Activated naive CD4-positive, alpha-beta T cell treated with anti-CD3 and anti-CD28 coated beads, Interleukin-2, amount 50 U/mL, for 24 hours (primary cell): ENCODE results near the gene C4orf46.
"Not testable (repeated sequence)": the region's sequence is repeated elsewhere in the genome, so short reads cannot be mapped to it uniquely, and the experiment has no call there.

ENCODE experiments used
- H3K27ac Mint-ChIP-seq: one replicate; pipeline ENCODE4 v1.8.0; 2021; ENCODE audit warnings: mild to moderate bottlenecking, mixed read lengths
- H3K27me3 Mint-ChIP-seq: one replicate; pipeline ENCODE4 v1.8.0; 2021; ENCODE audit warnings: mixed read lengths
- H3K36me3 Mint-ChIP-seq: one replicate; pipeline ENCODE4 v1.8.0; 2021; ENCODE audit warnings: mixed read lengths
- H3K4me1 Mint-ChIP-seq: one replicate; pipeline ENCODE4 v1.8.0; 2021; ENCODE audit warnings: mixed read lengths
- H3K4me3 Mint-ChIP-seq: one replicate; pipeline ENCODE4 v1.8.0; 2021; ENCODE audit warnings: mild to moderate bottlenecking, mixed read lengths
- H3K9me3 Mint-ChIP-seq: one replicate; pipeline ENCODE4 v1.8.0; 2021; ENCODE audit warnings: mixed read lengths

Gene C4orf46

GRCh38 chr4:158666892-158667291, 4.8 kb downstream of the C4orf46 start:
- peaks cover 11% of the 10 kb centered on the region for H3K4me1 Mint-ChIP-seq
- H3K36me3 Mint-ChIP-seq: no peaks in the 10 kb centered on the region
- no peak overlapping the region for H3K27ac Mint-ChIP-seq
- no peaks in the 10 kb centered on the region for H3K27me3 Mint-ChIP-seq
- H3K4me3 Mint-ChIP-seq: no peak overlapping the region
- H3K9me3 Mint-ChIP-seq: no peaks in the 10 kb centered on the region

GRCh38 chr4:158664806-158665205, 6.9 kb downstream of the C4orf46 start:
- Mint-ChIP-seq H3K27me3 (peaks cover 2% of the 10 kb centered on the region), H3K4me3 (no peak overlapping the region), H3K9me3 (no peaks in the 10 kb centered on the region), H3K27ac (no peak overlapping the region), H3K36me3 (no peaks in the 10 kb centered on the region), H3K4me1 (peaks cover 3% of the 10 kb centered on the region)

- not testable (repeated sequence) for H3K36me3 Mint-ChIP-seq, H3K4me1 Mint-ChIP-seq, H3K27me3 Mint-ChIP-seq, H3K9me3 Mint-ChIP-seq, H3K4me3 Mint-ChIP-seq, H3K27ac Mint-ChIP-seq
These were observed 7.7 kb downstream of the C4orf46 start for GRCh38 chr4:158663707-158664625.

- H3K9me3 Mint-ChIP-seq, H3K4me1 Mint-ChIP-seq, H3K27ac Mint-ChIP-seq, H3K4me3 Mint-ChIP-seq, H3K36me3 Mint-ChIP-seq, H3K27me3 Mint-ChIP-seq: not testable (repeated sequence)
These were observed 8.4 kb downstream of the C4orf46 start for GRCh38 chr4:158663255-158663654.

- no peak overlapping the region for H3K4me3 Mint-ChIP-seq
- no peaks in the 10 kb centered on the region for H3K36me3 Mint-ChIP-seq
- peaks cover 8% of the 10 kb centered on the region for H3K4me1 Mint-ChIP-seq
- H3K27me3 Mint-ChIP-seq: peaks cover 5% of the 10 kb centered on the region
- H3K9me3 Mint-ChIP-seq: no peaks in the 10 kb centered on the region
- no peak overlapping the region for H3K27ac Mint-ChIP-seq
These were observed 14.4 kb downstream of the C4orf46 start for GRCh38 chr4:158657291-158657690.

- Mint-ChIP-seq H3K27ac (no peak overlapping the region), H3K4me1 (peaks cover 8% of the 10 kb centered on the region), H3K27me3 (peaks cover 5% of the 10 kb centered on the region), H3K4me3 (no peak overlapping the region), H3K36me3 (no peaks in the 10 kb centered on the region), H3K9me3 (no peaks in the 10 kb centered on the region)
These were observed 15.2 kb downstream of the C4orf46 start for GRCh38 chr4:158656439-158656838.

- no peak overlapping the region for H3K27ac Mint-ChIP-seq
- peak overlapping the region; percentile 57 for H3K4me3 Mint-ChIP-seq
- H3K9me3 Mint-ChIP-seq: no peaks in the 10 kb centered on the region
- H3K4me1 Mint-ChIP-seq: peaks cover 8% of the 10 kb centered on the region
- no peaks in the 10 kb centered on the region for H3K36me3 Mint-ChIP-seq
- H3K27me3 Mint-ChIP-seq: no peaks in the 10 kb centered on the region
These were observed 18.8 kb downstream of the C4orf46 start for GRCh38 chr4:158652920-158653319.

- H3K27me3 Mint-ChIP-seq: peaks cover 10% of the 10 kb centered on the region
These were observed 22.5 kb downstream of the C4orf46 start for GRCh38 chr4:158649111-158649680.

GRCh38 chr4:158644760-158645159, 26.9 kb downstream of the C4orf46 start:
- Mint-ChIP-seq H3K27me3 (peaks cover 21% of the 10 kb centered on the region), H3K27ac (no peak overlapping the region), H3K36me3 (no peaks in the 10 kb centered on the region), H3K9me3 (no peaks in the 10 kb centered on the region), H3K4me1 (no peaks in the 10 kb centered on the region), H3K4me3 (no peak overlapping the region)

More at GRCh38 chr4:158649111-158649680, 22.5 kb downstream of the C4orf46 start:
- Mint-ChIP-seq H3K36me3 (no peaks in the 10 kb centered on the region), H3K27ac (no peak overlapping the region), H3K9me3 (no peaks in the 10 kb centered on the region), H3K4me1 (peaks cover 8% of the 10 kb centered on the region), H3K4me3 (no peak overlapping the region)

GRCh38 chr4:158644356-158644755, 27.3 kb downstream of the C4orf46 start:
- Mint-ChIP-seq H3K4me3 (no peak overlapping the region), H3K9me3 (no peaks in the 10 kb centered on the region), H3K4me1 (no peaks in the 10 kb centered on the region), H3K27ac (no peak overlapping the region), H3K27me3 (peaks cover 21% of the 10 kb centered on the region), H3K36me3 (no peaks in the 10 kb centered on the region)

- Mint-ChIP-seq H3K27ac (no peak overlapping the region), H3K27me3 (peaks cover 16% of the 10 kb centered on the region), H3K4me1 (no peaks in the 10 kb centered on the region), H3K9me3 (no peaks in the 10 kb centered on the region), H3K4me3 (no peak overlapping the region), H3K36me3 (no peaks in the 10 kb centered on the region)
These were observed 35.1 kb downstream of the C4orf46 start for GRCh38 chr4:158636619-158637018.

GRCh38 chr4:158630893-158631292, 40.8 kb downstream of the C4orf46 start:
- H3K27ac Mint-ChIP-seq: no peak overlapping the region
- H3K9me3 Mint-ChIP-seq: no peaks in the 10 kb centered on the region
- H3K27me3 Mint-ChIP-seq: peaks cover 5% of the 10 kb centered on the region
- H3K4me3 Mint-ChIP-seq: no peak overlapping the region
- no peaks in the 10 kb centered on the region for H3K36me3 Mint-ChIP-seq
- no peaks in the 10 kb centered on the region for H3K4me1 Mint-ChIP-seq

GRCh38 chr4:158625544-158625943, 46.1 kb downstream of the C4orf46 start:
- Mint-ChIP-seq H3K4me3 (no peak overlapping the region), H3K9me3 (no peaks in the 10 kb centered on the region), H3K27me3 (peaks cover 10% of the 10 kb centered on the region), H3K4me1 (no peaks in the 10 kb centered on the region), H3K36me3 (no peaks in the 10 kb centered on the region), H3K27ac (no peak overlapping the region)

- Mint-ChIP-seq H3K36me3 (no peaks in the 10 kb centered on the region), H3K9me3 (no peaks in the 10 kb centered on the region), H3K4me1 (no peaks in the 10 kb centered on the region)
These were observed 46.7 kb downstream of the C4orf46 start for GRCh38 chr4:158624889-158625478.

GRCh38 chr4:158622251-158622650, 49.4 kb downstream of the C4orf46 start:
- Mint-ChIP-seq H3K27ac (no peak overlapping the region), H3K4me1 (no peaks in the 10 kb centered on the region), H3K36me3 (no peaks in the 10 kb centered on the region), H3K4me3 (no peak overlapping the region), H3K9me3 (no peaks in the 10 kb centered on the region), H3K27me3 (peaks cover 13% of the 10 kb centered on the region)

More at GRCh38 chr4:158624889-158625478, 46.7 kb downstream of the C4orf46 start:
- H3K27ac Mint-ChIP-seq: no peak overlapping the region
- H3K4me3 Mint-ChIP-seq: no peak overlapping the region
- peaks cover 10% of the 10 kb centered on the region for H3K27me3 Mint-ChIP-seq

GRCh38 chr4:158621729-158622128, 50.0 kb downstream of the C4orf46 start:
- H3K9me3 Mint-ChIP-seq: no peaks in the 10 kb centered on the region
- H3K36me3 Mint-ChIP-seq: no peaks in the 10 kb centered on the region
- H3K4me1 Mint-ChIP-seq: no peaks in the 10 kb centered on the region
- no peak overlapping the region for H3K4me3 Mint-ChIP-seq
- peaks cover 14% of the 10 kb centered on the region for H3K27me3 Mint-ChIP-seq
- no peak overlapping the region for H3K27ac Mint-ChIP-seq
